ENCODE measurements around the gene MAZ. TPM values are rescaled to one million over a fixed set of nuclear protein-coding genes. Genes with fewer than 3 reads are reported as not detected.
"Not testable (repeated sequence)": the region's sequence is repeated elsewhere in the genome, so short reads cannot be mapped to it uniquely, and the experiment has no call there.

The MAZ gene
- total RNA-seq, 1 donor from 2014 or later = 125 TPM

GRCh38 chr16:29824589-29825144 is 18.3 kb downstream of the MAZ start:
- no peak for FAIRE-seq
- Histone ChIP-seq H3K4me3 (ENCODE audit: low read depth, low read length) (no peak overlapping the region), H3K36me3 (ENCODE audit: control insufficient read depth, insufficient read depth, low read length) (peaks cover 8% of the 10 kb centered on the region), H3K27me3 (ENCODE audit: control insufficient read depth, insufficient read depth, low read length) (no peaks in the 10 kb centered on the region)
- DNase-seq (ENCODE audit: low read depth) = peak; percentile 61
- TF ChIP-seq, protein P1, sequence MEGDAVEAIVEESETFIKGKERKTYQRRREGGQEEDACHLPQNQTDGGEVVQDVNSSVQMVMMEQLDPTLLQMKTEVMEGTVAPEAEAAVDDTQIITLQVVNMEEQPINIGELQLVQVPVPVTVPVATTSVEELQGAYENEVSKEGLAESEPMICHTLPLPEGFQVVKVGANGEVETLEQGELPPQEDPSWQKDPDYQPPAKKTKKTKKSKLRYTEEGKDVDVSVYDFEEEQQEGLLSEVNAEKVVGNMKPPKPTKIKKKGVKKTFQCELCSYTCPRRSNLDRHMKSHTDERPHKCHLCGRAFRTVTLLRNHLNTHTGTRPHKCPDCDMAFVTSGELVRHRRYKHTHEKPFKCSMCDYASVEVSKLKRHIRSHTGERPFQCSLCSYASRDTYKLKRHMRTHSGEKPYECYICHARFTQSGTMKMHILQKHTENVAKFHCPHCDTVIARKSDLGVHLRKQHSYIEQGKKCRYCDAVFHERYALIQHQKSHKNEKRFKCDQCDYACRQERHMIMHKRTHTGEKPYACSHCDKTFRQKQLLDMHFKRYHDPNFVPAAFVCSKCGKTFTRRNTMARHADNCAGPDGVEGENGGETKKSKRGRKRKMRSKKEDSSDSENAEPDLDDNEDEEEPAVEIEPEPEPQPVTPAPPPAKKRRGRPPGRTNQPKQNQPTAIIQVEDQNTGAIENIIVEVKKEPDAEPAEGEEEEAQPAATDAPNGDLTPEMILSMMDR (IDR thresholded peaks at IDR 0.05; ENCODE audit: insufficient read depth, low read length, severe bottlenecking) = no peak

DNA sequence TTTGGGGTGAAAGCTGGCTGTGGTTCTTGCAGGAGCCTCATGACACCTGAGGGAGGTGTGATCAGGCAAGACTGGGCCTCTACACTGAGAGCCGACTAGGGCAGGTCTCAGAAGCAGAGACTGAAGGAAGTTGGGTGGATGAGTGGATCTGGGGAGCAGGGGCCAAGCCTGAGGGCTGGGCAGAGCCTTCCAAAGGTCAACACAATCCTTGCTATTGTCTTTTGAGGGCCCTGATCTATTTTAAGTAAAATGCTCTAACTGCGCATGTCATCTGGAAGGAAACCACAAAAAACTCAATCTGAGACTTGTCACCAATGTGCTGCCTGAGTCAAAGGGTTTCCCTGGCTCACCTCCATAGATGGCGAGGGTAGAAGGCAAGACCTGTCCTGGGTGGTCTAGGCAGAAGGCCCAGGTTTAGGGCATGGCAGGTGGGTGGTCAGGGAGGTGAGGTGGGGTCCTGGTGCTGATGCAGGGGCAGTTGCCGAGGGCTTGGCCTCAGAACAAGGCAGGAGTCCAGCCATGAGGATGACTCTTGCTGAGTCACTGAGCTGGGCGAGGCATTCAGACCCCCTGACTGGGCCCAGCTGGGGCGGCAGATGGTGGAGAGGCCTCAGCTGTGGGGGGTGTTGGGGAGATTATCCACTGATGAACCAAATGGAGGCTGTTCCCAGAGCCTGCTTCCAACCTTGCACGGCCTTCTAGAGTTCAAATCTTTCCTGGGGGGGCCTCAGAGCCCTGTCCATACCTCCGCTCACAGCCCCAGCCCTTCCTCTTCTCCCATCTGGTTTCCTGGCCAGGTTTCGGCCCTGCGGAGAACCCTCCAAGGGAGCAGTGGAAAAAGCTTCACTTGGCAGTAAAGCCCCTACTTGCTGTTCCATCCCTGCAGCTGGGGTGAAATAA is 19.1 kb downstream of the MAZ start:
- FAIRE-seq (no peak), DNase-seq (ENCODE audit: low read depth) (peak; percentile 27)
- Histone ChIP-seq H3K36me3 (ENCODE audit: control insufficient read depth, insufficient read depth, low read length) (peaks cover 12% of the 10 kb centered on the region), H3K27me3 (ENCODE audit: control insufficient read depth, insufficient read depth, low read length) (no peaks in the 10 kb centered on the region), H3K4me3 (ENCODE audit: low read depth, low read length) (no peak overlapping the region)
- TF ChIP-seq, protein P1 (IDR thresholded peaks at IDR 0.05; ENCODE audit: insufficient read depth, low read length, severe bottlenecking) = no peak

GRCh38 chr16:29826342-29826695 is 20.0 kb downstream of the MAZ start:
- Histone ChIP-seq H3K4me3 (ENCODE audit: low read depth, low read length) (no peak overlapping the region), H3K36me3 (ENCODE audit: control insufficient read depth, insufficient read depth, low read length) (peaks cover 14% of the 10 kb centered on the region), H3K27me3 (ENCODE audit: control insufficient read depth, insufficient read depth, low read length) (no peaks in the 10 kb centered on the region)
- DNase-seq (ENCODE audit: low read depth) (no peak), FAIRE-seq (no peak)
- TF ChIP-seq, protein P1 (IDR thresholded peaks at IDR 0.05; ENCODE audit: insufficient read depth, low read length, severe bottlenecking) = no peak

DNA sequence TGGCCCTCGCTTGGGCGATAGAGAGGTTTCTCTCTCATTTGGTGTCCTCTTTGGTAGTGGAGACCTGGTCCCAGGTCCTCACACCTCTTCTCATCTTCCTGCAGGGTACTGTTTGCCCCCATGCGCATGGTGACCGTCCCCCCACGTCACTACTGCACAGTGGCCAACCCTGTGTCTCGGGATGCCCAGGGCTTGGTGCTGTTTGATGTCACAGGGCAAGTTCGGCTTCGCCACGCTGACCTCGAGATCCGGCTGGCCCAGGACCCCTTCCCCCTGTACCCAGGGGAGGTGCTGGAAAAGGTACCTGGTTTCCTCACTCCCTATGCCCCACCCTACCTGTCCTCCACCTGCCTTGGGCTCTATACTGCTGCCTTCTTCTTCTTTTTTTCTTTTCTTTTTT is 24.4 kb downstream of the MAZ start:
- no peaks in the 10 kb centered on the region for H3K27me3 ChIP-seq (ENCODE audit: control insufficient read depth, insufficient read depth, low read length)
- no peak for FAIRE-seq
- TF ChIP-seq, protein P1 (IDR thresholded peaks at IDR 0.05; ENCODE audit: insufficient read depth, low read length, severe bottlenecking) = no peak
- H3K4me3 ChIP-seq (ENCODE audit: low read depth, low read length) = no peak overlapping the region
- DNase-seq (ENCODE audit: low read depth) = no peak
- peaks cover 31% of the 10 kb centered on the region for H3K36me3 ChIP-seq (ENCODE audit: control insufficient read depth, insufficient read depth, low read length)

DNA sequence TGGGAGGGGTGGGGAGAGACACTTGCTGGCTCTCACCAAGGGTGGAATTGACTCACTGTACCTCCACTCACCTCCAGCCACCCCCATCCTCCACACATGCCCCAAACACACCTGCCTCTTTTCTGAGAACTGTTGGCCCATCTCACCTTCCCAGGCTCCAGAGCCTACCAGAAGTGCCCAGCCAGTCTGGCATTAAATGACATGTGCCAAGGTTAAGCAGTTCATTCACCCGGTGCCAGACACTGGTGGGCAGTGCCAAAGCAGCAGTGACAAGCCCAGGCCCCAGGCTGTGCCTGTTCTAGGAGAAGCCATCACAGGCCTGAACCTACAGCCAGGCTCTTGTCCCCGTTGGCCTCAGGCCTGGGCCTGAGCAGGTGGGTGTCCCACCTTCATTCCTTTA is 25.2 kb downstream of the MAZ start:
- Histone ChIP-seq H3K4me3 (ENCODE audit: low read depth, low read length) (no peak overlapping the region), H3K36me3 (ENCODE audit: control insufficient read depth, insufficient read depth, low read length) (peaks cover 30% of the 10 kb centered on the region), H3K27me3 (ENCODE audit: control insufficient read depth, insufficient read depth, low read length) (no peaks in the 10 kb centered on the region)
- FAIRE-seq (no peak), DNase-seq (ENCODE audit: low read depth) (no peak)
- TF ChIP-seq, protein P1 (IDR thresholded peaks at IDR 0.05; ENCODE audit: insufficient read depth, low read length, severe bottlenecking) = no peak

- not testable (repeated sequence) for FAIRE-seq; H3K4me3 ChIP-seq (ENCODE audit: low read depth, low read length); DNase-seq (ENCODE audit: low read depth); H3K27me3 ChIP-seq (ENCODE audit: control insufficient read depth, insufficient read depth, low read length)
- H3K36me3 ChIP-seq (ENCODE audit: control insufficient read depth, insufficient read depth, low read length) = peaks cover 40% of the 10 kb centered on the region
These were observed 26.9 kb downstream of the MAZ start for GRCh38 chr16:29833219-29833618.
